ENCODE results near the gene TRPC4AP. TPM values are rescaled to one million over a fixed set of nuclear protein-coding genes. Genes with fewer than 3 reads are reported as not detected.
A peak's percentile ranks its signal among the peaks of the same experiment; 100 is the strongest.

Gene TRPC4AP
- total and polyA plus RNA-seq, 10 of the 15 experiments (the other 5 are each of a cell fraction or from before 2014, with no cell fraction given): 1.1 to 61.7 (median 41.2) TPM

DNA sequence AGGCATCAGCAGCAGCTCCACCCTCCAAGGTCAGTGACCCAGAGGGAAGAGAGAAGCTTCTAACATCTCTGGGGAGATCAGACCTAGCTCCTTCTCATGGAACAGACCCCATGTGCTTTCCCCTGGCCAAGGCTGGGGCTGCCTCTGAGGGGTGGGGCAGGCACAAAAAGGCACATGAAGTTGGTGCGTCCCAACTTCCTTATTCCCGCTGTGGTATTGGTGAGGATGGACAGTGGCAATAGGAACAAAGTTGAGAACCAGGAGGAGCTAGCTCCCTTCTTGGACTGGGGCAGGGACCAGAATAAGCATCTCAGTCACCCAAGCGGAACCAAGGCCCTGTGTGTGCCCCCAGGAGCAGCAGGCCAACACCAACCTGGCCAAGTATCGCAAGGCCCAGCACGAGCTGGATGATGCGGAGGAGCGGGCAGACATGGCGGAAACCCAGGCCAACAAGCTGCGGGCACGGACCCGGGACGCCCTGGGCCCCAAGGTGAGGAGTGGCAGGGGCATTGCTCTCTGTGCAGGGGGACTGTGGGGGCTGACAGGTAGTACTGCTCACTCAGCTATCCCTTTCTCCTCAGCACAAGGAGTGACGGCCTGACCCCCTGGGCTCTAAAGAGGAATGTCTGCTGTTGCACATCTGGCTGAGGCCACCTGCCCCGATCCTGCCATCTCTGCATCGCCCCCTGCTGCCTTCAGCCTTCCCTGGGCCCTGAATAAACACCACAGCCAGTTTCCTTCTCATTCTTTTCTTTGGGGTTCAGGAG lies 90.8 kb downstream of the TRPC4AP start:
- no peaks in the 10 kb centered on the region for H3K79me2 ChIP-seq (ENCODE audit: control insufficient read depth, insufficient read depth, low read length)
- H3K4me2 ChIP-seq (ENCODE audit: control insufficient read depth, insufficient read depth): no peak overlapping the region
- RAD21 ChIA-PET (ENCODE audit: unreplicated experiment): interaction anchor here (0.6 to 1.1 kb wide), 2 partner anchors 94 to 128 kb away, joined by 3 read pairs; no protein-coding TSS in a partner anchor
- no peak overlapping the region for H3K27ac ChIP-seq (ENCODE audit: control insufficient read depth, insufficient read depth)
- H3K4me1 ChIP-seq (ENCODE audit: control insufficient read depth, insufficient read depth, low read length): no peaks in the 10 kb centered on the region
- H3K27me3 ChIP-seq (replicated peaks in 1 of 2; ENCODE audit: control insufficient read depth in 2 of 2, insufficient read depth in 2 of 2, low read length in 1 of 2): no peaks in the 10 kb centered on the region
- DNase-seq (ENCODE audit: low read depth, low spot score) (no peak), ATAC-seq (no peak; the same call in 2 of the 3 replicates), FAIRE-seq (no peak)
- peaks cover 3 to 51% of the 10 kb centered on the region in 2 experiments; a peak in 3 of 4 replicates for H3K36me3 ChIP-seq (ENCODE audit: control insufficient read depth in 2 of 2, insufficient read depth in 2 of 2, low read length in 1 of 2)
- CTCF ChIA-PET: interaction anchor here (1.2 to 1.4 kb wide), 2 partner anchors 86 to 128 kb away, joined by 3 to 4 read pairs; no protein-coding TSS in a partner anchor
- SMC1A ChIA-PET (ENCODE audit: uncharacterized antibody, unreplicated experiment): no interaction called here
- over 99% methylated on average over 15 of the region's 15 CpGs for WGBS (ENCODE audit: insufficient coverage, insufficient replicate concordance, low lambda C conversion rate, missing lambda C conversion rate)
- H3K9me3 ChIP-seq (replicated peaks; ENCODE audit: control insufficient read depth, insufficient read depth, low read length): no peaks in the 10 kb centered on the region
- POLR2A ChIA-PET: interaction anchor here (0.5 kb wide), 1 partner anchor 732 kb away, joined by 3 read pairs; no protein-coding TSS in a partner anchor
- in situ Hi-C loops (cut with MboI) (no loop called here), intact Hi-C loops (cut with micrococcal nuclease; ENCODE audit: unreplicated experiment) (no loop called here)
- no peak overlapping the region for H3K9ac ChIP-seq (ENCODE audit: control insufficient read depth, insufficient read depth, low read length)
- H3K4me3 ChIP-seq: no peak overlapping the region
- no peak overlapping the region for H2AFZ ChIP-seq (ENCODE audit: control insufficient read depth, low read depth, low read length)
- TF ChIP-seq JUNB (IDR thresholded peaks at IDR 0.05) (no peak), PAX5 (IDR thresholded peaks at IDR 0.05; ENCODE audit: borderline replicate concordance, low read depth, low read length) (peak; percentile 90; the same call in 1 of the 2 replicates), SMC3 (IDR thresholded peaks at IDR 0.05; ENCODE audit: borderline replicate concordance, low read length) (peak; percentile 23; the same call in 1 of the 2 replicates), ETV6 (conservative IDR thresholded peaks at IDR 0.05 in 1 of 2, IDR thresholded peaks at IDR 0.05 in 1 of 2; ENCODE audit: borderline replicate concordance in 1 of 2, low read depth in 1 of 2) (no peak)
- TF ChIP-seq, protein P1, sequence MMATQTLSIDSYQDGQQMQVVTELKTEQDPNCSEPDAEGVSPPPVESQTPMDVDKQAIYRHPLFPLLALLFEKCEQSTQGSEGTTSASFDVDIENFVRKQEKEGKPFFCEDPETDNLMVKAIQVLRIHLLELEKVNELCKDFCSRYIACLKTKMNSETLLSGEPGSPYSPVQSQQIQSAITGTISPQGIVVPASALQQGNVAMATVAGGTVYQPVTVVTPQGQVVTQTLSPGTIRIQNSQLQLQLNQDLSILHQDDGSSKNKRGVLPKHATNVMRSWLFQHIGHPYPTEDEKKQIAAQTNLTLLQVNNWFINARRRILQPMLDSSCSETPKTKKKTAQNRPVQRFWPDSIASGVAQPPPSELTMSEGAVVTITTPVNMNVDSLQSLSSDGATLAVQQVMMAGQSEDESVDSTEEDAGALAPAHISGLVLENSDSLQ (IDR thresholded peaks at IDR 0.05): no peak
- TF ChIP-seq, protein P2, sequence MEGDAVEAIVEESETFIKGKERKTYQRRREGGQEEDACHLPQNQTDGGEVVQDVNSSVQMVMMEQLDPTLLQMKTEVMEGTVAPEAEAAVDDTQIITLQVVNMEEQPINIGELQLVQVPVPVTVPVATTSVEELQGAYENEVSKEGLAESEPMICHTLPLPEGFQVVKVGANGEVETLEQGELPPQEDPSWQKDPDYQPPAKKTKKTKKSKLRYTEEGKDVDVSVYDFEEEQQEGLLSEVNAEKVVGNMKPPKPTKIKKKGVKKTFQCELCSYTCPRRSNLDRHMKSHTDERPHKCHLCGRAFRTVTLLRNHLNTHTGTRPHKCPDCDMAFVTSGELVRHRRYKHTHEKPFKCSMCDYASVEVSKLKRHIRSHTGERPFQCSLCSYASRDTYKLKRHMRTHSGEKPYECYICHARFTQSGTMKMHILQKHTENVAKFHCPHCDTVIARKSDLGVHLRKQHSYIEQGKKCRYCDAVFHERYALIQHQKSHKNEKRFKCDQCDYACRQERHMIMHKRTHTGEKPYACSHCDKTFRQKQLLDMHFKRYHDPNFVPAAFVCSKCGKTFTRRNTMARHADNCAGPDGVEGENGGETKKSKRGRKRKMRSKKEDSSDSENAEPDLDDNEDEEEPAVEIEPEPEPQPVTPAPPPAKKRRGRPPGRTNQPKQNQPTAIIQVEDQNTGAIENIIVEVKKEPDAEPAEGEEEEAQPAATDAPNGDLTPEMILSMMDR (IDR thresholded peaks at IDR 0.05 in 2 of 3, conservative IDR thresholded peaks at IDR 0.05 in 1 of 3; ENCODE audit: control insufficient read depth in 2 of 3, extremely low read depth in 1 of 3, insufficient read depth in 1 of 3, low read depth in 3 of 3, low read length in 3 of 3): peak in 2 of 3 experiments; percentile 13 to 14; a peak in 1 of 6 replicates
- TF ChIP-seq, protein P3, sequence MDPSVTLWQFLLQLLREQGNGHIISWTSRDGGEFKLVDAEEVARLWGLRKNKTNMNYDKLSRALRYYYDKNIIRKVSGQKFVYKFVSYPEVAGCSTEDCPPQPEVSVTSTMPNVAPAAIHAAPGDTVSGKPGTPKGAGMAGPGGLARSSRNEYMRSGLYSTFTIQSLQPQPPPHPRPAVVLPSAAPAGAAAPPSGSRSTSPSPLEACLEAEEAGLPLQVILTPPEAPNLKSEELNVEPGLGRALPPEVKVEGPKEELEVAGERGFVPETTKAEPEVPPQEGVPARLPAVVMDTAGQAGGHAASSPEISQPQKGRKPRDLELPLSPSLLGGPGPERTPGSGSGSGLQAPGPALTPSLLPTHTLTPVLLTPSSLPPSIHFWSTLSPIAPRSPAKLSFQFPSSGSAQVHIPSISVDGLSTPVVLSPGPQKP (IDR thresholded peaks at IDR 0.05; ENCODE audit: low read depth, low read length): no peak
- TF ChIP-seq, protein P4, sequence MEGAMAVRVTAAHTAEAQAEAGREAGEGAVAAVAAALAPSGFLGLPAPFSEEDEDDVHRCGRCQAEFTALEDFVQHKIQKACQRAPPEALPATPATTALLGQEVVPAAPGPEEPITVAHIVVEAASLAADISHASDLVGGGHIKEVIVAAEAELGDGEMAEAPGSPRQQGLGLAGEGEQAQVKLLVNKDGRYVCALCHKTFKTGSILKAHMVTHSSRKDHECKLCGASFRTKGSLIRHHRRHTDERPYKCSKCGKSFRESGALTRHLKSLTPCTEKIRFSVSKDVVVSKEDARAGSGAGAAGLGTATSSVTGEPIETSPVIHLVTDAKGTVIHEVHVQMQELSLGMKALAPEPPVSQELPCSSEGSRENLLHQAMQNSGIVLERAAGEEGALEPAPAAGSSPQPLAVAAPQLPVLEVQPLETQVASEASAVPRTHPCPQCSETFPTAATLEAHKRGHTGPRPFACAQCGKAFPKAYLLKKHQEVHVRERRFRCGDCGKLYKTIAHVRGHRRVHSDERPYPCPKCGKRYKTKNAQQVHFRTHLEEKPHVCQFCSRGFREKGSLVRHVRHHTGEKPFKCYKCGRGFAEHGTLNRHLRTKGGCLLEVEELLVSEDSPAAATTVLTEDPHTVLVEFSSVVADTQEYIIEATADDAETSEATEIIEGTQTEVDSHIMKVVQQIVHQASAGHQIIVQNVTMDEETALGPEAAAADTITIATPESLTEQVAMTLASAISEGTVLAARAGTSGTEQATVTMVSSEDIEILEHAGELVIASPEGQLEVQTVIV (IDR thresholded peaks at IDR 0.05; ENCODE audit: borderline replicate concordance, partially characterized antibody): no peak
- no peaks in the 10 kb centered on the region for H4K20me1 ChIP-seq (ENCODE audit: control insufficient read depth, insufficient read depth)
- no TSS peak for BruUV-seq (replicated peaks)

Data from GM12878 (cell line).